Prostate gland (tissue), 2 donors: Measurements from ENCODE around the gene FUCA1. TPM values are rescaled to one million over a fixed set of nuclear protein-coding genes. Genes with fewer than 3 reads are reported as not detected.
A peak's percentile ranks its signal among the peaks of the same experiment; 100 is the strongest.

Experiments
- DNase-seq: peaks from one replicate; pipeline ENCODE4 v3.0.0-alpha.2; 2019; ENCODE audit warnings: low spot score
- H3K27ac ChIP-seq, 2 donors: fragments of 200-600 bp; sonication (generic); 2 replicates each; pipeline ENCODE4 v1.5.1; 2017 to 2019
- H3K27me3 ChIP-seq: fragments of 200-600 bp; sonication (generic); replicated peaks from 2 replicates; pipeline ENCODE4 v1.5.1; 2019; ENCODE audit not compliant: insufficient read depth
- H3K36me3 ChIP-seq, 2 donors: fragments of 200-600 bp; sonication (generic); 1 replicate in 1 of 2; 2 replicates in 1 of 2; pipeline versions ENCODE4 v1.5.1 to v1.8.1; 2017 to 2019
- H3K4me1 ChIP-seq: fragments of 200-600 bp; sonication (generic); replicated peaks from 2 replicates; pipeline ENCODE4 v1.5.1; 2019
- H3K4me3 ChIP-seq, 2 donors: fragments of 200-600 bp; sonication (generic); 2 replicates each; pipeline ENCODE4 v1.5.1; 2017 to 2019
- H3K9me3 ChIP-seq: fragments of 200-600 bp; sonication (generic); 2 replicates; pipeline ENCODE4 v1.5.1; 2017
- CTCF ChIP-seq, 4 experiments: fragments of 200-600 bp in 2 of 4; fragments of 450-650 bp in 2 of 4; sonication (generic) in 2 of 4; IDR thresholded peaks; 1 replicate in 3 of 4; 2 replicates in 1 of 4; pipeline ENCODE4 v1.5.1; 2016 to 2019; ENCODE audit warnings: antibody characterized with exemption in 4 of 4, mild to moderate bottlenecking in 2 of 4, moderate library complexity in 2 of 4
- POLR2A ChIP-seq: fragments of 450-650 bp; IDR thresholded peaks from one replicate; pipeline ENCODE4 v1.6.1; 2016; ENCODE audit warnings: antibody characterized with exemption, mild to moderate bottlenecking
- POLR2AphosphoS5 ChIP-seq: sonication (generic); formaldehyde crosslinking; IDR thresholded peaks from one replicate; pipeline ENCODE4 v1.6.1; 2017; ENCODE audit warnings: antibody characterized with exemption
- WGBS: methylation state at CpG from one replicate; pipeline ENCODE4 v1.1.5; 2018; 5-methylcytosine and 5-hydroxymethylcytosine counted together
- intact Hi-C: fragments of 100-400 bp; cut with DNase I; formaldehyde crosslinking; loops from one replicate; pipeline ENCODE4 v1.14.2; 2022
- total RNA-seq, 2 donors: library from RNA; depleted of rRNA; stranded (reverse); fragments of >200 nt; gene quantifications; one replicate each; pipeline ENCODE4 v1.1.0, GENCODE V29; 2016

The FUCA1 gene
- total RNA-seq, 2 donors from 2014 or later: 51.4 to 111 TPM

GRCh38 chr1:23816361-23816760 lies 51.7 kb downstream of the FUCA1 start:
- intact Hi-C loops: no loop called here
- H3K4me3 ChIP-seq: no peak overlapping the region
- H3K27me3 ChIP-seq: no peaks in the 10 kb centered on the region
- TF ChIP-seq POLR2AphosphoS5 (no peak), CTCF (IDR thresholded peaks at IDR 0.05) (no peak), POLR2A (no peak)
- no peaks in the 10 kb centered on the region for H3K9me3 ChIP-seq
- peaks cover 0 to 10% of the 10 kb centered on the region in 2 donors for H3K36me3 ChIP-seq
- no peak for DNase-seq
- H3K27ac ChIP-seq: no peak overlapping the region
- H3K4me1 ChIP-seq: no peaks in the 10 kb centered on the region
- WGBS: 71% methylated on average over 3 of the region's 3 CpGs

- TF ChIP-seq POLR2AphosphoS5 (no peak), POLR2A (no peak), CTCF (IDR thresholded peaks at IDR 0.05) (no peak)
- intact Hi-C loops: no loop called here
- Histone ChIP-seq H3K4me1 (no peaks in the 10 kb centered on the region), H3K4me3 (no peak overlapping the region), H3K36me3 (peaks cover 0 to 10% of the 10 kb centered on the region in 2 donors), H3K27me3 (no peaks in the 10 kb centered on the region), H3K27ac (no peak overlapping the region), H3K9me3 (no peaks in the 10 kb centered on the region)
- DNase-seq: no peak
- 94% methylated on average over 4 of the region's 4 CpGs for WGBS
These were observed 54.1 kb downstream of the FUCA1 start for GRCh38 chr1:23814016-23814415.

GRCh38 chr1:23810818-23811540 lies 57.1 kb downstream of the FUCA1 start:
- 52% methylated on average over 3 of the region's 3 CpGs for WGBS
- no peak for TF ChIP-seq POLR2A
- TF ChIP-seq CTCF (IDR thresholded peaks at IDR 0.05): peak in 2 of 4 experiments; percentile 29 to 56
- Histone ChIP-seq H3K36me3 (no peaks in the 10 kb centered on the region), H3K4me1 (no peaks in the 10 kb centered on the region), H3K27me3 (no peaks in the 10 kb centered on the region), H3K27ac (no peak overlapping the region), H3K4me3 (no peak overlapping the region), H3K9me3 (no peaks in the 10 kb centered on the region)
- intact Hi-C loops: no loop called here
- DNase-seq: no peak

- TF ChIP-seq CTCF (IDR thresholded peaks at IDR 0.05) (peak in 3 of 4 experiments; percentile 43 to 79 (median 58)), POLR2A (no peak), POLR2AphosphoS5 (peak; percentile 40)
- no peaks in the 10 kb centered on the region for H3K36me3 ChIP-seq
- peak; percentile 42 for DNase-seq
- intact Hi-C loops: loop anchor here (10.0 kb wide), 1 partner anchor 215 kb away; no protein-coding TSS in a partner anchor
- H3K27ac ChIP-seq: no peak overlapping the region
- no peak overlapping the region for H3K4me3 ChIP-seq
- 34% methylated on average over 6 of the region's 6 CpGs for WGBS
- no peaks in the 10 kb centered on the region for H3K4me1 ChIP-seq
- H3K9me3 ChIP-seq: no peaks in the 10 kb centered on the region
- H3K27me3 ChIP-seq: no peaks in the 10 kb centered on the region
These were observed 58.3 kb downstream of the FUCA1 start for GRCh38 chr1:23809751-23810171.

GRCh38 chr1:23807453-23807852 lies 60.6 kb downstream of the FUCA1 start:
- Histone ChIP-seq H3K4me1 (no peaks in the 10 kb centered on the region), H3K27ac (no peak overlapping the region), H3K9me3 (no peaks in the 10 kb centered on the region), H3K36me3 (no peaks in the 10 kb centered on the region), H3K4me3 (no peak overlapping the region), H3K27me3 (no peaks in the 10 kb centered on the region)
- intact Hi-C loops: loop anchor here (10.0 kb wide), 1 partner anchor 217 kb away; no protein-coding TSS in a partner anchor
- WGBS: 75% methylated on average over 3 of the region's 3 CpGs
- TF ChIP-seq POLR2A (no peak), POLR2AphosphoS5 (no peak), CTCF (IDR thresholded peaks at IDR 0.05) (no peak)
- no peak for DNase-seq
